ENCODE results near the gene CEP41.

DNA sequence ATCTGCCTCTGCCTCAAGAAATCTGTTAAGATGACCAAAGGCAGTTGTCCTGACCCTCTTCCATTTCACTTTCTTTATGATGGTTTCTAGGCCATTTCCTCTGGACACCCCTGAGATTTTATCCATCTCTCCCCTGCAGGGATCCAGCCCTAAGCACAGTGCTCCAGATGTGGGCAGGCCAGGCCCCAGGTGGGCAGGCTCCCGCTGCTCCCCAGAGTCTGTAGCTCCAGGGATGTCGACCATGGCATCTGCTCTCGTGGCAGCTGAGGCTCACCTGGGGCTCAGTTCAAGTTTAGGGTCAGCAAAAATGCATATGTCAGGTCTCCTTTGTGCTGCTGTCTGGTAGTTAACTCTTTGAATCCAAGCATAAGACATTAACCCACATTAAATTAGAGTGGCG is 11.8 kb downstream of the CEP41 start:
- TF ChIP-seq, protein P1, sequence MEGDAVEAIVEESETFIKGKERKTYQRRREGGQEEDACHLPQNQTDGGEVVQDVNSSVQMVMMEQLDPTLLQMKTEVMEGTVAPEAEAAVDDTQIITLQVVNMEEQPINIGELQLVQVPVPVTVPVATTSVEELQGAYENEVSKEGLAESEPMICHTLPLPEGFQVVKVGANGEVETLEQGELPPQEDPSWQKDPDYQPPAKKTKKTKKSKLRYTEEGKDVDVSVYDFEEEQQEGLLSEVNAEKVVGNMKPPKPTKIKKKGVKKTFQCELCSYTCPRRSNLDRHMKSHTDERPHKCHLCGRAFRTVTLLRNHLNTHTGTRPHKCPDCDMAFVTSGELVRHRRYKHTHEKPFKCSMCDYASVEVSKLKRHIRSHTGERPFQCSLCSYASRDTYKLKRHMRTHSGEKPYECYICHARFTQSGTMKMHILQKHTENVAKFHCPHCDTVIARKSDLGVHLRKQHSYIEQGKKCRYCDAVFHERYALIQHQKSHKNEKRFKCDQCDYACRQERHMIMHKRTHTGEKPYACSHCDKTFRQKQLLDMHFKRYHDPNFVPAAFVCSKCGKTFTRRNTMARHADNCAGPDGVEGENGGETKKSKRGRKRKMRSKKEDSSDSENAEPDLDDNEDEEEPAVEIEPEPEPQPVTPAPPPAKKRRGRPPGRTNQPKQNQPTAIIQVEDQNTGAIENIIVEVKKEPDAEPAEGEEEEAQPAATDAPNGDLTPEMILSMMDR (IDR thresholded peaks at IDR 0.05): no peak
- no peak for TF ChIP-seq POLR2A (IDR thresholded peaks at IDR 0.05)
